CD14-positive monocyte (primary cell): ENCODE data around the gene OR8A1. TPM values are rescaled to one million over a fixed set of nuclear protein-coding genes. Genes with fewer than 3 reads are reported as not detected.

ENCODE experiments used
- DNase-seq, 3 donors: peaks; one replicate each; pipeline ENCODE4 v3.0.0-alpha.2; 2011 to 2022
- H2AFZ ChIP-seq: 2 replicates; pipeline ENCODE4 v1.6.0; 2012; ENCODE audit warnings: mild to moderate bottlenecking, low read depth, low read length, inconsistent platforms; ENCODE audit not compliant: insufficient read depth, poor library complexity, severe bottlenecking
- H3K27ac ChIP-seq, 2 donors: 1 replicate in 1 of 2; 2 replicates in 1 of 2; pipeline ENCODE4 v1.5.1; 2012 to 2013; ENCODE audit warnings: low read length in 2 of 2, control low read depth in 1 of 2, inconsistent platforms in 1 of 2, low read depth in 1 of 2, mild to moderate bottlenecking in 1 of 2
- H3K27me3 ChIP-seq, 2 donors: one replicate each; pipeline versions ENCODE4 v1.6.0 to v1.6.1; 2011 to 2013; ENCODE audit warnings: low read length in 2 of 2; ENCODE audit not compliant: control insufficient read depth in 2 of 2, insufficient read depth in 2 of 2
- H3K36me3 ChIP-seq, 2 donors: replicated peaks in 1 of 2; 1 replicate in 1 of 2; 2 replicates in 1 of 2; pipeline versions ENCODE4 v1.5.1 to v1.6.1; 2012 to 2013; ENCODE audit warnings: low read length in 2 of 2, control low read depth in 1 of 2, inconsistent platforms in 1 of 2, mild to moderate bottlenecking in 1 of 2; ENCODE audit not compliant: insufficient read depth in 2 of 2, control insufficient read depth in 1 of 2
- H3K4me1 ChIP-seq, 2 donors: 1 replicate in 1 of 2; 2 replicates in 1 of 2; pipeline versions ENCODE4 v1.5.1 to v1.6.1; 2012 to 2013; ENCODE audit warnings: low read length in 2 of 2, control low read depth in 1 of 2, inconsistent platforms in 1 of 2, mild to moderate bottlenecking in 1 of 2, moderate library complexity in 1 of 2; ENCODE audit not compliant: insufficient read depth in 2 of 2, control insufficient read depth in 1 of 2
- H3K4me2 ChIP-seq: replicated peaks from 2 replicates; pipeline ENCODE3; 2012; ENCODE audit warnings: low read length, moderate library complexity, mild to moderate bottlenecking; ENCODE audit not compliant: poor library complexity, severe bottlenecking; ENCODE audit errors: extremely low read depth
- H3K4me3 ChIP-seq, 3 experiments: fragments of 200-600 bp in 1 of 3; sonication (generic) in 1 of 3; replicated peaks in 1 of 3; 1 replicate in 2 of 3; 2 replicates in 1 of 3; pipeline ENCODE4 v1.5.1; 2011 to 2013; ENCODE audit warnings: low read length in 3 of 3, mild to moderate bottlenecking in 3 of 3, control low read depth in 2 of 3, low read depth in 2 of 3, inconsistent platforms in 1 of 3, moderate library complexity in 1 of 3
- H3K79me2 ChIP-seq: 2 replicates; pipeline ENCODE4 v1.6.0; 2012; ENCODE audit warnings: mild to moderate bottlenecking, control low read depth, inconsistent platforms, low read length, moderate library complexity; ENCODE audit not compliant: insufficient read depth
- H3K9ac ChIP-seq: 2 replicates; pipeline ENCODE4 v1.6.0; 2017; ENCODE audit warnings: low read length, mild to moderate bottlenecking; ENCODE audit not compliant: insufficient read depth, poor library complexity, severe bottlenecking
- H3K9me3 ChIP-seq, 2 donors: replicated peaks in 1 of 2; 1 replicate in 1 of 2; 2 replicates in 1 of 2; pipeline versions ENCODE4 v1.5.1 to v1.6.1; 2012 to 2013; ENCODE audit warnings: low read length in 2 of 2, control low read depth in 1 of 2; ENCODE audit not compliant: control insufficient read depth in 1 of 2, insufficient read depth in 1 of 2
- H4K20me1 ChIP-seq: 2 replicates; pipeline ENCODE4 v1.6.0; 2012; ENCODE audit warnings: mild to moderate bottlenecking, low read length, control low read depth, moderate library complexity; ENCODE audit not compliant: insufficient read depth
- H3K27ac Mint-ChIP-seq, 7 donors: one replicate each; pipeline ENCODE4 v1.8.0; 2020; ENCODE audit warnings: mild to moderate bottlenecking in 7 of 7, mixed read lengths in 7 of 7, moderate library complexity in 6 of 7, inconsistent platforms in 2 of 7
- H3K27me3 Mint-ChIP-seq, 3 donors: one replicate each; pipeline ENCODE4 v1.8.0; 2021 to 2022; ENCODE audit warnings: low read depth in 3 of 3, mild to moderate bottlenecking in 3 of 3, mixed read lengths in 3 of 3, moderate library complexity in 3 of 3, inconsistent platforms in 1 of 3
- H3K36me3 Mint-ChIP-seq, 2 donors: one replicate each; pipeline ENCODE4 v1.8.0; 2020; ENCODE audit warnings: mixed read lengths in 2 of 2, inconsistent platforms in 1 of 2, mild to moderate bottlenecking in 1 of 2
- H3K4me1 Mint-ChIP-seq: one replicate; pipeline ENCODE4 v1.8.0; 2020; ENCODE audit warnings: mild to moderate bottlenecking, mixed read lengths
- H3K4me3 Mint-ChIP-seq, 2 donors: one replicate each; pipeline ENCODE4 v1.8.0; 2020; ENCODE audit warnings: mild to moderate bottlenecking in 2 of 2, mixed read lengths in 2 of 2, moderate library complexity in 1 of 2
- H3K9me3 Mint-ChIP-seq, 7 donors: one replicate each; pipeline ENCODE4 v1.8.0; 2020 to 2022; ENCODE audit warnings: mixed read lengths in 7 of 7, mild to moderate bottlenecking in 6 of 7, moderate library complexity in 6 of 7, inconsistent platforms in 2 of 7
- WGBS: methylation state at CpG from one replicate; pipeline ENCODE4 v1.1.5; 2013; ENCODE audit warnings: missing lambda C conversion rate; ENCODE audit not compliant: insufficient coverage; 5-methylcytosine and 5-hydroxymethylcytosine counted together
- intact Hi-C, 2 donors: fragments of 100-400 bp; cut with micrococcal nuclease; formaldehyde crosslinking; loops; one replicate each; pipeline versions ENCODE4 v1.15.0 to v1.15.1; 2023
- polyA plus RNA-seq, 3 donors: library from polyadenylated mRNA; depleted of rRNA in 1 of 3; unstranded in 2 of 3; stranded (reverse) in 1 of 3; fragments of 300-500 nt in 2 of 3; fragments of >200 nt in 1 of 3; fragmentation: Illumina TruSeq in 2 of 3; gene quantifications; 1 replicate in 2 of 3; 2 replicates in 1 of 3; pipeline ENCODE4 v1.2.3, GENCODE V29; 2012 to 2021
- TF ChIP-seq, protein P1 (sequence below): fragments of 200-600 bp; IDR thresholded peaks from one replicate; pipeline ENCODE4 v1.8.0; 2022; ENCODE audit warnings: antibody characterized with exemption, mild to moderate bottlenecking

Gene OR8A1
- polyA plus RNA-seq, 3 donors = not detected

DNA sequence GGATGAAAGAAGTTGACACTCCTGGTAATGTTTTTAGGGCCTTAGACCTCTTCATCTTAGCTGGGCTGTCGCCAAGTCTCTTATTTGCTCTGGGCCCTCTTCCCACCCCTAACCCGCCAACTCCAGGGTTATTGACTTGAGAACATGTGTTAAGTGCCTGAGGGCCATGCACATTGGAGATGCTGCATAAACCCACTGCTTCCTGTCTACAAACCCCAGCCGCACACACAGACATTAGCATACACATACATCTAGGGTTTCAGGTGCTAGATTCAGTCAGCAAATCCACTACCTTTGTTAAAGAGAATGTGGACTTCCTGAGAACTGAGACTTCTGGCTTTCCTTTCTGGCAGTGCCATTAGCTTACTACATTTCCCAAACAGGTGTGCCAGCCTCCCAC is 42.2 kb downstream of the OR8A1 start:
- Histone ChIP-seq H3K4me2 (no peak overlapping the region), H3K27me3 (no peaks in the 10 kb centered on the region), H3K79me2 (no peaks in the 10 kb centered on the region), H3K9ac (no peak overlapping the region), H3K4me1 (no peaks in the 10 kb centered on the region), H2AFZ (no peak overlapping the region), H4K20me1 (no peaks in the 10 kb centered on the region), H3K27ac (no peak overlapping the region), H3K36me3 (no peaks in the 10 kb centered on the region), H3K9me3 (no peaks in the 10 kb centered on the region), H3K4me3 (no peak overlapping the region)
- TF ChIP-seq, protein P1, sequence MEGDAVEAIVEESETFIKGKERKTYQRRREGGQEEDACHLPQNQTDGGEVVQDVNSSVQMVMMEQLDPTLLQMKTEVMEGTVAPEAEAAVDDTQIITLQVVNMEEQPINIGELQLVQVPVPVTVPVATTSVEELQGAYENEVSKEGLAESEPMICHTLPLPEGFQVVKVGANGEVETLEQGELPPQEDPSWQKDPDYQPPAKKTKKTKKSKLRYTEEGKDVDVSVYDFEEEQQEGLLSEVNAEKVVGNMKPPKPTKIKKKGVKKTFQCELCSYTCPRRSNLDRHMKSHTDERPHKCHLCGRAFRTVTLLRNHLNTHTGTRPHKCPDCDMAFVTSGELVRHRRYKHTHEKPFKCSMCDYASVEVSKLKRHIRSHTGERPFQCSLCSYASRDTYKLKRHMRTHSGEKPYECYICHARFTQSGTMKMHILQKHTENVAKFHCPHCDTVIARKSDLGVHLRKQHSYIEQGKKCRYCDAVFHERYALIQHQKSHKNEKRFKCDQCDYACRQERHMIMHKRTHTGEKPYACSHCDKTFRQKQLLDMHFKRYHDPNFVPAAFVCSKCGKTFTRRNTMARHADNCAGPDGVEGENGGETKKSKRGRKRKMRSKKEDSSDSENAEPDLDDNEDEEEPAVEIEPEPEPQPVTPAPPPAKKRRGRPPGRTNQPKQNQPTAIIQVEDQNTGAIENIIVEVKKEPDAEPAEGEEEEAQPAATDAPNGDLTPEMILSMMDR = no peak
- Mint-ChIP-seq H3K27me3 (peaks cover 0 to 8% (median 2%) of the 10 kb centered on the region in 3 donors), H3K27ac (no peak overlapping the region), H3K9me3 (no peaks in the 10 kb centered on the region), H3K4me3 (no peak overlapping the region), H3K36me3 (no peaks in the 10 kb centered on the region), H3K4me1 (no peaks in the 10 kb centered on the region)
- WGBS = 0% methylated on average over 1 of the region's 3 CpGs
- intact Hi-C loops = no loop called here
- no peak for DNase-seq

DNA sequence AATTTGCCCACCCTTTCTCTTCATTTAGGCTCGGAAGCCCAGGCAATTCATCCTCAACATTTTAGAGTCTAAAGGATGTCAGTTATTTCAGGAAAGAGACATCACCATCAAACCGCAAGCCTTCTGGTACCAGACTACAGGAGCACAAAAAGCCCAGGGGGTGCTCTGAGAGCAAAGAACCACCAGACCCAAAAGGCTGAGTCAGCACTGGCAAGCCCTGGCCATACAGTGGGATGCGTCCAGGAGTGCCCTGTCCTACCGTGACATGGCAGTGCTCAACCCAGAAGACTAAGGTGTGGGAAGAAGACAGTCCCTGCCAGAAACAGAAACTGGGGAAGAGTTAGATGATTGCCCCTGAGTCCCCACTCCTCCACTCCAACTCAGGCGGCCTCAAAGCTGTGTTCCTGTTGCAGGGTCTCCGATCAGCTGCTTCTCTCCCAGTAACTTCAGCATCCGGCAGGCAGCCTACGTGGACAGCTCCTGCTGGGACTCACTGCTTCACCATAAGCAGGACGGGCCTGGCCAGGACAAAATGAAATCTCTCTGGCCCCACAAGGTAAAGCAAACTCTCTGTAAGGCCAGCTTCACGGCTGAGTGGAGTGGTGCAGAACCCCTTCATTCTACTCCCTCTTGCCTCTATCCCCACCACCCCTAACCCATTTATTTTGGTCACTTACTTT is 42.9 kb downstream of the OR8A1 start:
- DNase-seq = no peak
- no peaks in the 10 kb centered on the region for H3K4me1 Mint-ChIP-seq
- intact Hi-C loops = no loop called here
- no peak overlapping the region for H3K4me3 Mint-ChIP-seq
- no peak overlapping the region for H3K27ac Mint-ChIP-seq
- Histone ChIP-seq H3K9me3 (no peaks in the 10 kb centered on the region), H3K4me1 (no peaks in the 10 kb centered on the region), H3K4me2 (no peak overlapping the region), H2AFZ (no peak overlapping the region), H3K79me2 (no peaks in the 10 kb centered on the region), H3K9ac (no peak overlapping the region), H3K4me3 (no peak overlapping the region), H3K27me3 (no peaks in the 10 kb centered on the region), H3K27ac (no peak overlapping the region), H3K36me3 (no peaks in the 10 kb centered on the region), H4K20me1 (no peaks in the 10 kb centered on the region)
- TF ChIP-seq, protein P1 = no peak
- no peaks in the 10 kb centered on the region for H3K9me3 Mint-ChIP-seq
- 94% methylated on average over 6 of the region's 10 CpGs for whole genome bisulfite sequencing
- no peaks in the 10 kb centered on the region for H3K36me3 Mint-ChIP-seq
- peaks cover 0 to 8% (median 2%) of the 10 kb centered on the region in 3 donors for H3K27me3 Mint-ChIP-seq
